ENCODE data around the gene CNTNAP5. TPM values are rescaled to one million over a fixed set of nuclear protein-coding genes. Genes with fewer than 3 reads are reported as not detected.

Gene CNTNAP5
- total and polyA plus RNA-seq, 2 of the 13 experiments (the other 11 are each of a cell fraction or from before 2014, with no cell fraction given): not detected

DNA sequence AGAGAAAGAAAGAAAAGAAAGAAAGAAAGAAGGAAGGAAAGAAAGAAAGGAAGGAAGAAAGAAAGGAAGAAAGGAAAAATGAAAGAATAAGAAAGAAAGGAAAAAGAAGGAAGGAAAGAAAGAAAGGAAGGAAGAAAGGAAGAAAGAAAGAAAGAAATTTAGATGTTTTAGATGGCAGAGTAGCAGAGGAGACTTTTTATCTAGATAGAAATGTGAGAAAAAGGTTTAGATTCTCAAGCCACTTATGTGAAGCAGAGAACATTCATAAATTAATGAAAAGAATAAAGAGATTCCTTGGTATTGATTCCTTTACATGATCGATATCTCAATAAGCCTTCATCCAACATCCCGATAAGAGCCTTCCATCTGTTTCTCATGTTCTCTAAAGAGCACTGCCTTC, 513.5 kb downstream of the CNTNAP5 start:
- in situ Hi-C loops (cut with HindIII; ENCODE audit: extremely low pct_ligation_motif_present, low pct_unique_long_range_greater_than_20kb): no loop called here
- WGBS (ENCODE audit: low lambda C conversion rate): 67% methylated on average over 2 of the region's 2 CpGs

DNA sequence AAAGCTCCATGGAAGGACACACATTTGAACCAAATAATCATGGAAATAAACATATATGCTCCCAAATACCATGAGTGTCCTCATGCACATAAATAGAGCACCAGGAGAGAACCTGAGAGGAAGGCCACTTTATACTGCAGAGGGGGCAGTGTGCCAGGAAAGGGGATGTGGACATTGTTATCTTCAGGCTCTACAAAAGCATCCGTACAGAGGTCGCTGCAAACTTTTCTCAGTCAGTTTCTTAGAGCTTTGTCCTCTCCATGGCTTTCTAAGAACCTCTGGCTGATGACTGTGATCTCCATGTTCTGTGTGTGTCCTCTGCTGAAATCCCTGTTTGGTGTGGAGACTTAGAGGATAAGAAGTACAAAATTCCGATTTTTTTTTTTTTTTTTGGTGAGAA, 515.7 kb downstream of the CNTNAP5 start:
- Histone ChIP-seq H3K4me3 (replicated peaks in 1 of 3; ENCODE audit: insufficient read depth in 1 of 3, low read depth in 2 of 3, low read length in 3 of 3) (no peak overlapping the region), H3K27me3 (ENCODE audit: control insufficient read depth in 1 of 2, insufficient read depth in 2 of 2, low read length in 2 of 2) (peaks cover 0 to 13% of the 10 kb centered on the region in 2 experiments; a peak in 2 of 5 replicates), H2AFZ (ENCODE audit: low read length) (no peak overlapping the region), H3K27ac (ENCODE audit: extremely low read length, insufficient read depth, low read length) (no peak overlapping the region), H3K79me2 (ENCODE audit: insufficient read depth, low read length) (no peaks in the 10 kb centered on the region), H3K9ac (ENCODE audit: insufficient read depth, low read depth, low read length) (no peak overlapping the region), H3K9me3 (ENCODE audit: low read length) (no peaks in the 10 kb centered on the region), H3K36me3 (replicated peaks in 1 of 2; ENCODE audit: control insufficient read depth in 1 of 2, insufficient read depth in 2 of 2, low read length in 2 of 2) (no peaks in the 10 kb centered on the region), H3K4me1 (ENCODE audit: insufficient read depth, low read length) (no peaks in the 10 kb centered on the region), H4K20me1 (ENCODE audit: insufficient read depth, low read length) (no peaks in the 10 kb centered on the region), H3K4me2 (ENCODE audit: low read depth, low read length) (no peak overlapping the region)
- DNase-seq (ENCODE audit: low spot score): no peak
- WGBS (ENCODE audit: low lambda C conversion rate): 3% methylated on average over 3 of the region's 3 CpGs
- no TSS peak for BruUV-seq (replicated peaks)
- intact Hi-C loops (cut with micrococcal nuclease; ENCODE audit: unreplicated experiment) (no loop called here), in situ Hi-C loops (cut with HindIII; ENCODE audit: extremely low pct_ligation_motif_present, low pct_unique_long_range_greater_than_20kb) (no loop called here)
- ChIA-PET POLR2A (no interaction called here), CTCF (ENCODE audit: low intra/inter-chr PET ratio, low total read pairs) (no interaction called here)
- no peak for TF ChIP-seq TAF1 (CRISPR knock-in tag; IDR thresholded peaks at IDR 0.05)
- TF ChIP-seq, protein P1, sequence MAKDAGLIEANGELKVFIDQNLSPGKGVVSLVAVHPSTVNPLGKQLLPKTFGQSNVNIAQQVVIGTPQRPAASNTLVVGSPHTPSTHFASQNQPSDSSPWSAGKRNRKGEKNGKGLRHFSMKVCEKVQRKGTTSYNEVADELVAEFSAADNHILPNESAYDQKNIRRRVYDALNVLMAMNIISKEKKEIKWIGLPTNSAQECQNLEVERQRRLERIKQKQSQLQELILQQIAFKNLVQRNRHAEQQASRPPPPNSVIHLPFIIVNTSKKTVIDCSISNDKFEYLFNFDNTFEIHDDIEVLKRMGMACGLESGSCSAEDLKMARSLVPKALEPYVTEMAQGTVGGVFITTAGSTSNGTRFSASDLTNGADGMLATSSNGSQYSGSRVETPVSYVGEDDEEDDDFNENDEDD (CRISPR knock-in tag; IDR thresholded peaks at IDR 0.05; ENCODE audit: borderline replicate concordance): no peak
- TF ChIP-seq CREM (IDR thresholded peaks at IDR 0.05): no peak
- TF ChIP-seq CREM (CRISPR knock-in tag; IDR thresholded peaks at IDR 0.05): no peak
- TF ChIP-seq ZNF274 (CRISPR knock-in tag; IDR thresholded peaks at IDR 0.05): no peak
- TF ChIP-seq ZNF24 (IDR thresholded peaks at IDR 0.05): no peak
- no peak for TF ChIP-seq TEAD3 (CRISPR knock-in tag; optimal IDR thresholded peaks at IDR 0.05; ENCODE audit: borderline replicate concordance)
- no peak for TF ChIP-seq HOXA7 (CRISPR knock-in tag; IDR thresholded peaks at IDR 0.05)
- no peak for FAIRE-seq
- ATAC-seq: no peak

More for the DNA sequence above, 513.5 kb downstream of the CNTNAP5 start:
- CTCF ChIA-PET (ENCODE audit: low intra/inter-chr PET ratio, low total read pairs): no interaction called here
- Histone ChIP-seq H4K20me1 (ENCODE audit: insufficient read depth, low read length) (no peaks in the 10 kb centered on the region), H3K36me3 (replicated peaks in 1 of 2; ENCODE audit: control insufficient read depth in 1 of 2, insufficient read depth in 2 of 2, low read length in 2 of 2) (no peaks in the 10 kb centered on the region), H3K4me3 (replicated peaks in 1 of 3; ENCODE audit: insufficient read depth in 1 of 3, low read depth in 2 of 3, low read length in 3 of 3) (no peak overlapping the region), H3K4me1 (ENCODE audit: insufficient read depth, low read length) (no peaks in the 10 kb centered on the region), H3K9me3 (ENCODE audit: low read length) (no peaks in the 10 kb centered on the region), H3K4me2 (ENCODE audit: low read depth, low read length) (no peak overlapping the region), H3K79me2 (ENCODE audit: insufficient read depth, low read length) (no peaks in the 10 kb centered on the region), H3K27me3 (ENCODE audit: control insufficient read depth in 1 of 2, insufficient read depth in 2 of 2, low read length in 2 of 2) (peaks cover 2 to 16% of the 10 kb centered on the region in 2 experiments; a peak in 3 of 5 replicates), H2AFZ (ENCODE audit: low read length) (no peak overlapping the region), H3K27ac (ENCODE audit: extremely low read length, insufficient read depth, low read length) (no peak overlapping the region), H3K9ac (ENCODE audit: insufficient read depth, low read depth, low read length) (no peak overlapping the region)
- TF ChIP-seq PLRG1 (conservative IDR thresholded peaks at IDR 0.05) (0 out of 2 replicates have a peak, but pooled peaks have one; percentile 48), SRSF9 (IDR thresholded peaks at IDR 0.05; ENCODE audit: borderline replicate concordance, insufficient read depth, low read depth, low read length, poor library complexity, severe bottlenecking) (peak; percentile 95)
- TF ChIP-seq, protein P2, sequence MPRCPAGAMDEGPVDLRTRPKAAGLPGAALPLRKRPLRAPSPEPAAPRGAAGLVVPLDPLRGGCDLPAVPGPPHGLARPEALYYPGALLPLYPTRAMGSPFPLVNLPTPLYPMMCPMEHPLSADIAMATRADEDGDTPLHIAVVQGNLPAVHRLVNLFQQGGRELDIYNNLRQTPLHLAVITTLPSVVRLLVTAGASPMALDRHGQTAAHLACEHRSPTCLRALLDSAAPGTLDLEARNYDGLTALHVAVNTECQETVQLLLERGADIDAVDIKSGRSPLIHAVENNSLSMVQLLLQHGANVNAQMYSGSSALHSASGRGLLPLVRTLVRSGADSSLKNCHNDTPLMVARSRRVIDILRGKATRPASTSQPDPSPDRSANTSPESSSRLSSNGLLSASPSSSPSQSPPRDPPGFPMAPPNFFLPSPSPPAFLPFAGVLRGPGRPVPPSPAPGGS (CRISPR knock-in tag; IDR thresholded peaks at IDR 0.05): no peak
- ATAC-seq (no peak), DNase-seq (ENCODE audit: low spot score) (no peak), FAIRE-seq (no peak)
- POLR2A ChIA-PET: no interaction called here
- no TSS peak for BruUV-seq (replicated peaks)
- intact Hi-C loops (cut with micrococcal nuclease; ENCODE audit: unreplicated experiment): no loop called here
